Measurements from ENCODE around the gene ACVR1.

Gene ACVR1

GRCh38 chr2:157748371-157749142 is 127.6 kb downstream of the ACVR1 start:
- TF ChIP-seq, protein P1, sequence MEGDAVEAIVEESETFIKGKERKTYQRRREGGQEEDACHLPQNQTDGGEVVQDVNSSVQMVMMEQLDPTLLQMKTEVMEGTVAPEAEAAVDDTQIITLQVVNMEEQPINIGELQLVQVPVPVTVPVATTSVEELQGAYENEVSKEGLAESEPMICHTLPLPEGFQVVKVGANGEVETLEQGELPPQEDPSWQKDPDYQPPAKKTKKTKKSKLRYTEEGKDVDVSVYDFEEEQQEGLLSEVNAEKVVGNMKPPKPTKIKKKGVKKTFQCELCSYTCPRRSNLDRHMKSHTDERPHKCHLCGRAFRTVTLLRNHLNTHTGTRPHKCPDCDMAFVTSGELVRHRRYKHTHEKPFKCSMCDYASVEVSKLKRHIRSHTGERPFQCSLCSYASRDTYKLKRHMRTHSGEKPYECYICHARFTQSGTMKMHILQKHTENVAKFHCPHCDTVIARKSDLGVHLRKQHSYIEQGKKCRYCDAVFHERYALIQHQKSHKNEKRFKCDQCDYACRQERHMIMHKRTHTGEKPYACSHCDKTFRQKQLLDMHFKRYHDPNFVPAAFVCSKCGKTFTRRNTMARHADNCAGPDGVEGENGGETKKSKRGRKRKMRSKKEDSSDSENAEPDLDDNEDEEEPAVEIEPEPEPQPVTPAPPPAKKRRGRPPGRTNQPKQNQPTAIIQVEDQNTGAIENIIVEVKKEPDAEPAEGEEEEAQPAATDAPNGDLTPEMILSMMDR (IDR thresholded peaks at IDR 0.05; ENCODE audit: extremely low read depth, missing control alignments): no peak
- DNase-seq (ENCODE audit: low spot score): no peak

GRCh38 chr2:157747695-157748370 is 128.3 kb downstream of the ACVR1 start:
- TF ChIP-seq, protein P1 (IDR thresholded peaks at IDR 0.05; ENCODE audit: extremely low read depth, missing control alignments): no peak
- DNase-seq (ENCODE audit: low spot score): no peak

DNA sequence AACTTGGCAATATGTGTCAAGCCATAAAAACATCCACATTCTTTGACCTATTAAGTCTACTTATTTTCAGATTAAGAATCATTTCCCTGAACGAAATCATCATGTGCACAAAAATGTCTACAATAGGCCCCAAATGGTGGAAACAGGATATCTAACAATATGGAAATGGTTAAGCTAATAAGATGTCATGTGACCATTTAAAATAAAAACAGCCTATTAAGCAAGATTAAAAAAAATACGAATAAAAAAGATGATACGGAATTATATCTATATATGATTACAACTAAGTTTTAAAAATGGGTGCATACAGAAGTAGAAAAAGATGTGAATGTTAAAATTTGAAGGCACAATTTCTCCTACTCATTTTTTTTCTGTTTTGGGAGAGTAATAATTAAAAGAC is 128.8 kb downstream of the ACVR1 start:
- no peak for DNase-seq (ENCODE audit: low spot score)
- TF ChIP-seq, protein P1 (IDR thresholded peaks at IDR 0.05; ENCODE audit: extremely low read depth, missing control alignments): no peak

DNA sequence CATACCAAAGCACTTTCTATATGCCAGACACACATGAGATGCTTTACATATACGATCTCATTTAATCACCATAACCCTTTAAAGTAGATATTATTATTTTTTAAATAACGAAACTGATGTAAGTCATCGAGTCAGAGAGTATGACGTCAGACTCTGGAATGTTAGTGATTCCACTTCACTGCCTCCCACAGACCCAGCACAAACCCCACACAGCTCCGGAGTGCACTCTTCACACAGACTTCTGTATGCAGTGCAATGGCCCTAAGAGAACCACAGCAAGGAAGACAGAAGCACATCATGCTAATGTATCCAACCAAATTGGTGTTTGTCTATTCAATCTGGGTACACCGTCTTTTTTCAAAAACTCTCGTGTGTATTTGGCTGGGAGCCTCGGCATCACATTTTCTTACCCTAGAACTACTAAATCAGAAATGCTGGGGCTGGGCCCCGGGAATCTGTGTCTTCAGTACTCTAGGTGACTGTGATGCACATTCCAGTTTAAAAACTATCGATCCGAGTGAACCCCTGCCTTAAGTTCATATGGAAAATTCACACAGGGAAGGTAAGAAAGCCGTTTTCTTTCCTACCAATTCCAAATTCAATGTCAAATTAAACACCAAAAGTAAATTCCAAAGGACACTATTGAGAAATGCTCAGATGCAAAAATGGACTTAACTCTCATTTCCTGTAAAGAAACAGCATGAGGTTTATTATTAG is 129.7 kb downstream of the ACVR1 start:
- TF ChIP-seq, protein P1 (IDR thresholded peaks at IDR 0.05; ENCODE audit: extremely low read depth, missing control alignments): no peak

GRCh38 chr2:157744571-157745076 is 131.5 kb downstream of the ACVR1 start:
- TF ChIP-seq, protein P1 (IDR thresholded peaks at IDR 0.05; ENCODE audit: extremely low read depth, missing control alignments): no peak
- no peak for DNase-seq (ENCODE audit: low spot score)

More for the DNA sequence above, 129.7 kb downstream of the ACVR1 start:
- no peak for DNase-seq (ENCODE audit: low spot score)

- TF ChIP-seq, protein P1 (IDR thresholded peaks at IDR 0.05; ENCODE audit: extremely low read depth, missing control alignments): no peak
- DNase-seq (ENCODE audit: low spot score): no peak
Observed at GRCh38 chr2:157743051-157743450, 133.1 kb downstream of the ACVR1 start.
